GM06990 (cell line): Measurements from ENCODE around the gene PLA2G12A.
A peak's percentile ranks its signal among the peaks of the same experiment; 100 is the strongest.

Source experiments
- DNase-seq: peaks from one replicate; pipeline ENCODE4 v3.0.0-alpha.2; 2011; ENCODE audit not compliant: insufficient read length; ENCODE audit errors: extremely low read depth
- H3K27me3 ChIP-seq: replicated peaks from 2 replicates; pipeline ENCODE4 v1.6.0; 2011; ENCODE audit warnings: low read length; ENCODE audit not compliant: control insufficient read depth, insufficient read depth
- H3K36me3 ChIP-seq: 2 replicates; pipeline ENCODE4 v1.5.1; 2011; ENCODE audit warnings: low read length; ENCODE audit not compliant: control insufficient read depth, insufficient read depth
- H3K4me3 ChIP-seq: replicated peaks from 2 replicates; pipeline ENCODE4 v1.5.1; 2011; ENCODE audit warnings: low read depth, mild to moderate bottlenecking, control low read depth, low read length
- TF ChIP-seq, protein P1 (sequence below): IDR thresholded peaks from 2 replicates; pipeline ENCODE4 v1.5.1; 2011; ENCODE audit warnings: low read length, control low read depth, mild to moderate bottlenecking, inconsistent platforms; ENCODE audit not compliant: insufficient read depth, poor library complexity, severe bottlenecking

PLA2G12A gene

DNA sequence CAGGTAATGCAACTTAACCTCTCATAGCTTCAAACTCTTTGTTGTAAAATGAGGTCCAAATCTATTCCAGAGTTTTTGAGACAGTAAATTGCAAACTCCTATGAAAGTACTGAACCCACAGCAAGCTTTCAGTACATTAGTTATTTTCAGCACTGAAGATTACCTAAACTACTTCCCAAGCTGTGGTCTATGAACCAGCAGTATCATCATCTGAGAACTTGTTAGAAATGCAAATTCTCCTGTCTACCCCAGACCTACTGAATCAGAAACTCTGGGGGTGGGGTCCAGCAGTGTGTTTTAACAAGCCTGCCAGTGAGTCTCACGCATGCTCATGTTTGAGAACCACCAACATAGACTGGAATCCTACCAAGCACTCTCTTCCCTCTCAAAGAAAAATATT is 20.9 kb downstream of the PLA2G12A start:
- no peak overlapping the region for H3K4me3 ChIP-seq
- H3K36me3 ChIP-seq = no peaks in the 10 kb centered on the region
- DNase-seq = no peak
- no peaks in the 10 kb centered on the region for H3K27me3 ChIP-seq
- TF ChIP-seq, protein P1, sequence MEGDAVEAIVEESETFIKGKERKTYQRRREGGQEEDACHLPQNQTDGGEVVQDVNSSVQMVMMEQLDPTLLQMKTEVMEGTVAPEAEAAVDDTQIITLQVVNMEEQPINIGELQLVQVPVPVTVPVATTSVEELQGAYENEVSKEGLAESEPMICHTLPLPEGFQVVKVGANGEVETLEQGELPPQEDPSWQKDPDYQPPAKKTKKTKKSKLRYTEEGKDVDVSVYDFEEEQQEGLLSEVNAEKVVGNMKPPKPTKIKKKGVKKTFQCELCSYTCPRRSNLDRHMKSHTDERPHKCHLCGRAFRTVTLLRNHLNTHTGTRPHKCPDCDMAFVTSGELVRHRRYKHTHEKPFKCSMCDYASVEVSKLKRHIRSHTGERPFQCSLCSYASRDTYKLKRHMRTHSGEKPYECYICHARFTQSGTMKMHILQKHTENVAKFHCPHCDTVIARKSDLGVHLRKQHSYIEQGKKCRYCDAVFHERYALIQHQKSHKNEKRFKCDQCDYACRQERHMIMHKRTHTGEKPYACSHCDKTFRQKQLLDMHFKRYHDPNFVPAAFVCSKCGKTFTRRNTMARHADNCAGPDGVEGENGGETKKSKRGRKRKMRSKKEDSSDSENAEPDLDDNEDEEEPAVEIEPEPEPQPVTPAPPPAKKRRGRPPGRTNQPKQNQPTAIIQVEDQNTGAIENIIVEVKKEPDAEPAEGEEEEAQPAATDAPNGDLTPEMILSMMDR = no peak

DNA sequence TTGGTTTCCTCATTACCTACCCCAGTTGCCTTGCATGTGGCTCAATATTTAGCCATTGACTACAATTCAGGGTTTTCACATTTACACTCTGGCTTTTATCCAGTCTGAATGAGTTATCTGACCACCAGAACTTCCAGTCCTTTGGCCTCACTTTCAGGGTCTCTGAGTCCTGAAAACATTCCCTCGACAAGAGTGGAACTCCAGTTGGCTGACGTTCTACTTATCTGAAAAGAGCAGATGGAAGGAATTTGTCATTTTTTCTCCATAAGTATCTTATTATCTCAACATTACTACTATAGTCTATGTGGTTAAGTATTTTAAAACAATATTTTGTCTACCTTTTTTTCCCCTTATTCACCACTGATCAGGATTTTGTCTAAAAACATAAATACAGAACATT is 21.4 kb downstream of the PLA2G12A start:
- Histone ChIP-seq H3K27me3 (no peaks in the 10 kb centered on the region), H3K4me3 (no peak overlapping the region), H3K36me3 (no peaks in the 10 kb centered on the region)
- DNase-seq = no peak
- TF ChIP-seq, protein P1 = no peak

DNA sequence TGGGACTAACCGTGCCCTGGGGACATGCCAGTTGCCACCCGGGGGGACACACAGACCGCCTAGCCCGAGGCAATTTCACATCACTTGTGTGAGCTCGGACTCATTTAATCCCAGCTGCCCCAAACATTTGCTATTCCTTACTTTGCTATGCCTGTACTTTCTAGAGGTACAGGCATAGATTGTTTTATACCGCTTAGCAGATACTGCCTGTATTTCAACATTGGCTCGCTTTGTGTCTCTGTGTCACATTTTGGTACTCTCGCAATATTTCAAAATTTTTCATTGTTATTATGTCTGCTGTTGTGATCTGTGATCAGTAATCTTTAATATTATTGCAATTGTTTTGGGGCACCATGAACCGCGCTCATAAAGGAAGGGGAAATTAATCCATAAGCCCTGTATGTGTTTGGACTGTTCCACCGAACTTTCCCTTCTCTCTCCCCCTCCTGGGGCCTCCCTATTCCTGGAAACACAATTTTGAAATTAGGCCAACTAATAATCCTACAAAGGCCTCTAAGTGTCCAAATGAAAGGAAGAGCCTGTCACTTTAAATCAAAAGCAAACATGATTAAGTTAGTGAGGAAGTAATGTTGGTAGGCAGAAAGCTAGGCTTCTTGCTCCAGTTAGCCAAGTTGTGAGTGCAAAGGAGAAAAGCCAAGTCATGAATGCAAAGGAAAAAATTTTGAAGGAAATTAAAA is 26.1 kb downstream of the PLA2G12A start:
- H3K36me3 ChIP-seq = no peaks in the 10 kb centered on the region
- peak overlapping the region; percentile 89 for H3K4me3 ChIP-seq
- TF ChIP-seq, protein P1 = no peak
- no peaks in the 10 kb centered on the region for H3K27me3 ChIP-seq
- no peak for DNase-seq

DNA sequence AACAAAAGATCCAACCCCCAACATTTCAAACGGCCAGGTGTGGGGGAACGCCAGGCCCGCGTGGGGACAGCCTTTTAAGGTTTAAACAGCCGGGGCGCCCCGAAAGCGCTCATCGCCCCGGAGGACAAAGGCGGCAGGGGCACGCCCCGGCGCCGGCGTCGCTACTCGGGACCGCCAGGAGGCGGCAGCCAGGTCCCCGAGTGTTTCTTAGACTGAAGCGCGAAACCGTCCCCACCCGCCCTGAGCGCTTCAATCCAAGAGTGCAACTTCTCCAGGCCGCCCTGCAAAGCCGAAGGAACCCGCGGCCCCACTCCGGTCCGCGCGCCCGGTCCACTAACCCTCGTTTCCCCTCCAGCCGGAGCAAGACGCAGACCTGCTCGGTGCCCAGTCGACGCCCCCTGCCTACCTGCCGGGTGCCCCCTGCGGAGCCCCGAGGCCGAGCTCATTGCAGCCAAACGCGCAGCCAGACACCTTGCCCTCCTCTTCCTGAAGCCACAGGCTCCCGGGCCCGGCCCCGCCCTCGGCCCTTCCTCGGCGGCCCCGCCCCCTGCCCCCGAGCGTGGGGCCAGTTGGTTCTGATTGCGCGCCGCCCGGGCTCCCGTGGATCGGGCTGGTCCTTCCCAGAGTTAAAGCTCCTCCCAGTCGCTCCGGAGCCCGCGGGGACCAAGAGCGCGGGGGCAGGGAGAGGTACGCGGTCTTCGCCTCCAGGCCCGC is 26.8 kb downstream of the PLA2G12A start, which contains the start of gene CASP6:
CASP6 (minus strand) TSS at position 496 of the 714 bp plus-strand sequence; CDS start at position 446, 50 bp downstream.
- Histone ChIP-seq H3K27me3 (no peaks in the 10 kb centered on the region), H3K36me3 (no peaks in the 10 kb centered on the region; the same call in 1 of the 2 replicates), H3K4me3 (peak within 1 kb of the TSS; percentile 89)
- TF ChIP-seq, protein P1 = peak; percentile 82
- peak; percentile 91 for DNase-seq

DNA sequence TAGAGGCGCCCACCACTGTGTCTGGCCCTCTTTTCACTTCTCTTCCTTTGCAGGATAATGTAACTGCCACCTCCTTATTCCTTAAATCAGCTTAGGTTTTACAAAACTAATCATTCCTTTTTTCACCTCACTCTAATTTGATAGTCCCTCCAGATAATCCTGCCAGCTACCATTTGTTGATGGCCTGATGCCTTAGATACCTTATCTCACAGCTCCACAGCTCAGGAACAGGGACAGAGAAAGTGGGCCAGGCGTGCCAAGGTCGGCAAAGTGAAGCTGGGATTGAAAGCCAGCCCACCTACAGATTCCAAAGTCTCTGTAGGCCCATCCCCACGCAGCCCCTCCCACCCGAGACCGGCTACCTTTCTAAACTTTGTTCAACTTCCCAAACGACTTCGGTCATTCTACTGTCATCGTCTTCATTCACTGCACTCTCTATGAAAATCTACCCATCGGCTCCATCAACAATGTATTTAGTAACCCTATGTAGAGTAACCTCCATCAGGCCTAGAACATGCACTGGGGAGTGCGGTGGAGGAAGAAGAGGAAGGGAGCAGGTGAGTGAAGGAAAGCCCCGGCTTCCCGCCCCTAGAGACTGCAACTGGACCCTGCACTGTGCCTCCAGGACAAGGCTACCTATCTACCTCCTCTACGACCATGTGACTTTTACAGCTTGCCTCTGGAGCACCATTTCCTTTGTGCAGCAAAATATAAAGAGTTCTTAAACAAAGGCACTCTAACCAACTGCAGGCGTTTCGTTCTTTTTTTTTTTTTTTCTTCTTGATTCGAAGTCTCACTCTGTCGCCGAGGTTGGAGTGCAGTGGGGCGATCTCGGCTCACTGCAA is 28.1 kb downstream of the PLA2G12A start:
- no peaks in the 10 kb centered on the region for H3K27me3 ChIP-seq
- H3K4me3 ChIP-seq = peak overlapping the region; percentile 89
- TF ChIP-seq, protein P1 = no peak
- peak; percentile 31 for DNase-seq
- no peaks in the 10 kb centered on the region; the same call in 1 of the 2 replicates for H3K36me3 ChIP-seq
